HFF-Myc (cell line): Measurements from ENCODE around the gene MIF.
A peak's percentile ranks its signal among the peaks of the same experiment; 100 is the strongest.
"Not testable (repeated sequence)": the region's sequence is repeated elsewhere in the genome, so short reads cannot be mapped to it uniquely, and the experiment has no call there.

Source experiments
- DNase-seq: peaks from one replicate; pipeline ENCODE4 v3.0.0-alpha.2; 2011; ENCODE audit warnings: low read depth; ENCODE audit errors: extremely low read depth
- H3K4me3 ChIP-seq: replicated peaks from 2 replicates; pipeline ENCODE4 v1.5.1; 2011; ENCODE audit warnings: low read depth, mild to moderate bottlenecking, control low read depth, low read length
- CTCF ChIP-seq: IDR thresholded peaks from 2 replicates; pipeline ENCODE4 v1.5.1; 2012; ENCODE audit warnings: mild to moderate bottlenecking, low read depth, low read length, control low read depth; ENCODE audit errors: missing control alignments

MIF gene

GRCh38 chr22:23849009-23850006 is 44.9 kb upstream of the MIF start:
- peak; percentile 97 for TF ChIP-seq CTCF
- no peak for DNase-seq

GRCh38 chr22:23850136-23850611 is 44.0 kb upstream of the MIF start:
- no peak overlapping the region for H3K4me3 ChIP-seq
- no peak for TF ChIP-seq CTCF
- DNase-seq, result no peak

More at GRCh38 chr22:23849009-23850006, 44.9 kb upstream of the MIF start:
- H3K4me3 ChIP-seq, result no peak overlapping the region

GRCh38 chr22:23856721-23857605 is 37.2 kb upstream of the MIF start:
- peak overlapping the region; percentile 89 for H3K4me3 ChIP-seq
- DNase-seq, result no peak
- no peak for TF ChIP-seq CTCF

- DNase-seq, result peak; percentile 91
- TF ChIP-seq CTCF, result no peak
- H3K4me3 ChIP-seq, result peak within 1 kb of the TSS; percentile 89
These were observed 36.3 kb upstream of the MIF start, which contains the start of gene SLC2A11 for GRCh38 chr22:23857606-23858483. TSS of gene SLC2A11 (plus strand) at chr22:23857875. CDS start at chr22:23858000, 125 bp downstream.

GRCh38 chr22:23858484-23858815 is 35.7 kb upstream of the MIF start:
- no peak for DNase-seq
- peak overlapping the region; percentile 89 for H3K4me3 ChIP-seq
- TF ChIP-seq CTCF, result no peak

GRCh38 chr22:23859201-23859600 is 35.0 kb upstream of the MIF start:
- H3K4me3 ChIP-seq, result no peak overlapping the region
- no peak for DNase-seq
- TF ChIP-seq CTCF, result no peak

- H3K4me3 ChIP-seq, DNase-seq: not testable (repeated sequence)
These were observed 34.0 kb upstream of the MIF start for GRCh38 chr22:23860187-23860586.
